Activated T-cell treated with anti-CD3 and anti-CD28 coated beads, Interleukin-2, amount 50 U/mL, for 48 hours (primary cell): Measurements from ENCODE around the gene PTPN14.

ENCODE experiments used
- DNase-seq, 2 experiments: peaks; one replicate each; pipeline ENCODE4 v3.0.0-alpha.2; 2020

PTPN14 gene

DNA sequence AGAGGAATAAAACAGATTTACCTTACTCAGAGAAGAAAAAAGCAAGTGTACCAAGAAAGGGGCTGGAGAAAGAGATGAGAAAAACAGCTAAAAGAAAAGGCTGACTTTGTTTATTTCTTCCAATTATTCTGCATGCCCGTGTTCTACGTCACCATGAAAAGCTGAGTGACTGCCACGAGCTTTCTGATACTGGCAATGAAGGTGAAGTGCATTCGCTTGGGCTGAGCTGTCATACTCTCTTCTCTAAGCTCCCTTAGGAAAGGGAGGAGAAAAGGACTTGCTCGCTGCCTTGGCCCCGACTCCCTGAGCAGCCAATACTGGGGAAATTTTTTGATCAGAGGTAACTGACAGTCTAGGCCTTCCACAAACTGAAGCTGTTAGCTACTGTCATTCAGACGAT, 165.1 kb downstream of the PTPN14 start:
- no peak for DNase-seq

DNA sequence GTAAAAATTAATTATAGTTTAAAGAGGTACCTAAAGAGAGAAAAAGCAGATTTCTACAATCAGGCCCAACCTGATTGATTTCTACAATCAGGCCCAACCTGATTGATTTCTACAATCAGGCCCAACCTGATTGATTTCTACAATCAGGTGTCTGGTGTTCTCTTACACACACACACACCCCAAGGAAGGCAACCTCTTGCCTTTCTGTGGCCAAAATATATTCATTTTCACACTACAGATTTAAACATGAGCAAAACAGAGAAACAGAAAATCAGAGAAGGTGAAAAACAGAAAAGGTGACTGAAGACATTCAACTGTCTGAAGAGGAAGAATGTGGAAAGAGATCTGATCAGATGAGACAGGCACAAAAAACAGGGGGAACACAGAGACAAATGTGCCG, 166.0 kb downstream of the PTPN14 start:
- DNase-seq: no peak

- no peak for DNase-seq
Measured at GRCh38 chr1:214384373-214385079, 166.9 kb downstream of the PTPN14 start.

DNA sequence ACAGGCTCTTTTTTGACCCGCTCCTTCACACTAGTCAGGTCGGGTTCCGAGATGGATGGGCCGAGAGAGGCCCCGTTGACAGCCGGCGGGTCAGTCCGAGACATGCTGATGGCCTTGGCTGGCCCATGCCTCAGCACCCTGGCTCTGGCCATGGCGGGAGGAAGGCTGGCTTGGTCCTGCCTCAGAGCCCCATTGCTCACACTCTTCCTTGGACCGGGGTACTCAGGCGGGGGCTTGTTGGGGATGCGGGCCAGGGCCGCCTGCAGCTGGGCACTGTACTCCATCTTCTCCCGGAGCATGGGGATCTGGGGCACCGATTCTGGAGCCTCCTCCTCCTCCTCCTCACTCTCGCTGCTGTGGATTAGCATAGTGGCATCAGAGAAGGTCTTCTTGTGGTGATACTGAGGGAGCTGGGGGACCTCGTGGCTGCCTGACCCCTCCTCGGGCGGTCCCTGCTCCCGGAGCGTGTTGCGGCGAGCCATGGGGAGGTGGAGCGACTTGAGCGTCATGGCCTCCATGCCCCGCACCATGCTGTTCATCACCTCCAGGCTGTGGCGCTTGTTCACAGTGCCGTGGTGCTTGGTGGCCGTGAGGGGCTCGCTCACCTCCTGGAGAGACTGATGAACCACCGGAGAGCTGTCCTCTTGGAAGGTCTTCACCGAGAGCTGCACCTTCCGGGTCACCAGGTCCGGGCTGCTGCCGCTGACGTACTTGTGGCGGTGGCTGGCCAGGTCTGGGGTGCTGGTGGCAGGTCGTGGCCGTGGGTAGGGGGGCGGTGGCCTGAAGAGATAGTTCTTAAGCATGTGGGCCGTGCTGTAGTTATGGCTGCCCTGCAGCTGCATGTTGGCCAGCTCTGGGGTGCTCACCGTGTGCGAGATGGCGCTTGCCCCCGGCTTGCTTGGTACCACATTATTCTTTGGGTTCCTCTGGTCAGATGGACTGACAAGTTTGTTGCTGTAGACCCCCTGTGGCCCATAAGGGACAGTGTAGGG, 167.7 kb downstream of the PTPN14 start:
- no peak for DNase-seq

DNA sequence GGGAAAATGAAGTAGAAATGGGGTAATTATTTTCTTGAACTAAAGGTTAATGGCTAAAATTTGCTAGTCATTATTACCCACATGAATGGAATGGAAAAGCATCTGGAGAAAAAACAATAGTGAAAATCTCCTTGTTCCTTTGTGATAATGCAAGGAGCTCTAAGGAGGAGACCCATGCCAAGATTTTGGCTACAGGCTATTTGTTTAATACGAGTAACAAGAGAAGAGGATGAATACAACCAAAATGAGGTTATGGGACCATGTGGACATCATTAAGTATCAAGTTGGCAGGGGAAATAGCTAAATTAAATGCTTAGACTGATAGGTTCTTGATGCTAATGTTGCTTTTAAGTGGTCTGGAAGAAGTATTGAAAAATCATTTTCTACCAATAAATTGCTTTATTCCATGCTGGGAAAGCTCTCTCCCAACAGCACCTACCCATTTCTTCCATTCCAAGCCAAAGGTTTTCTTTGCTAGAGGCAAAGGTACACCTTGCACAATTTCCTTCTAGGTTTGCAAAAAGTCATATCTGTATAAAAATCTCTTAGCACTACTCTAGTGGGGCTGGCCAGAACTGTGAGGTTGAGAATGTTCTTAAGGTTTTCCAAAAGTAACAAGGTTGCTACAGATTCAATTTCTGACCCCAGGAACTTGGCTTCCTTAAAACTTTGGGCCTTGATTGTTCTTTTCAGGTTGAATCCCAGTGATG, 170.3 kb downstream of the PTPN14 start:
- no peak for DNase-seq

- DNase-seq: no peak
Measured at GRCh38 chr1:214380396-214380795, 171.0 kb downstream of the PTPN14 start.

DNA sequence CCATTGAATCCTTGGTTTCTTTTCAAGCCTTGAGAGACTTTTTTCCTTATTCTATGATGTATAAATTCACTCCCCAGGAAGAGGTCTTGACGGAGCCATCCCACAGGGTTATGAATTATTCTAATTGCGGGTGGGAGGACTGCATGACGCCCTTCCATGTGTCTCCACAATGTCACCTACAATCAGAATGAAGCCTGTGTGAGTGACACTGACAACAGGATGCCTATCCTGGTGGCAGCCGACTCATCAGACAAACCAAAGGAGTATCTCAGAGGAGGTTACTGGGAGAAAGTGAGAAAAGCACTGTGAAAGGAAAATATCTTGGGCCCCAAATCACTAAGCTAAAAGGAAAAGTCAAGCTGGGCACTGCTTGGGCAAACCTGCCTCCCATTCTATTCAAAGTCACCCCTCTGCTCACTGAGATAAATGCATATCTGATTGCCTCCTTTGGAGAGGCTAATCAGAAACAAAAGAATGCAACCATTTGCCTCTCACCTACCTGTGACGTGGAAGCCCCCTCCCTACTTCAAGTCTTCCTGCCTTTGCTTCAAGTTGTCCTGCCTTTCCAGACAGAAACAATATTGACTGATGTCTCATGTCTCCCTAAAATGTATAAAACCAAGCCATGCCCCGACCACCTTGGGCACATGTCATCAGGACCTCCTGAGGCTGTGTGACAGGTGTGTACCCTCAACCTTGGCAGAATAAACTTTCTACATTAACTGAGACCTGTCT, 172.0 kb downstream of the PTPN14 start:
- no peak for DNase-seq

- DNase-seq: no peak
Measured at GRCh38 chr1:214378492-214378891, 172.9 kb downstream of the PTPN14 start.

- DNase-seq: no peak
Measured at GRCh38 chr1:214377886-214378285, 173.5 kb downstream of the PTPN14 start.

DNA sequence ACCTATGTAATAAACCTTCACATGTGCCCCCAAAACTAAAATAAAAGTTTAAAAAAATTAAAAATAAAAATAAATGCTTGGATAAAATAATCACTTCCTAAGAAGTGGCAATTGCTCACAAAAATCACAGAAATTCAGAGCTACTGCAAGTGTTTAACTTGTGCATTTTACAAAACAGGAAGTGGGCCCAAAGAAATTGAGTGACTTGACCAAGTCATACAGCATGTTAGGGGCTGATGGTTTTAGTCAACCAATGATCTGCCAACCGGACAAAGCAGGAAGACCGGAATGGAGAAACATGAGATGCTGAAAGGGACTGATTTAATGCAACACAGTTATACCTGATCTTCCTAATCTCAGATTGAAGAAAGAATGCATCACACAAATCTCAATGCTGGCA, 173.9 kb downstream of the PTPN14 start:
- DNase-seq: no peak

DNA sequence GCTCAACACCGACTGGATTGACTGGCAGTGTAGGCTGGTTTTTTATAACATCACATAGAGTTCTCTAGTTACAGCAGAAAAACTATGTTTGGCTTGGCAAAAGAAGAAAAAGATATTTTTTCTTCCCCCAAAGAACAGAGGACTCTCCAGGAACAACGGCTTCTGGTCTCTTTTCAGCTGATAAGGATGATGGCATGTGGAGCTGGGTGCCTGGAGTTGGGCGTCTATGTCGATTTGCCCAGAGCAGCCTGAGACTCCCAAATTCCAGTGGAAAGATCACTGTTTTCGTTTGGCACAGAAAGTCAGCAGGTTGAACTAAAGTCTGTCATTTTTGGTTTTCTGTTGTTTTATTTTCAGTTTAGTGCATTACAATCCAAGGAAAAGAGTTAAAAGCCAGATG, 179.3 kb downstream of the PTPN14 start:
- no peak for DNase-seq

GRCh38 chr1:214370615-214371014, 180.8 kb downstream of the PTPN14 start:
- no peak for DNase-seq

DNA sequence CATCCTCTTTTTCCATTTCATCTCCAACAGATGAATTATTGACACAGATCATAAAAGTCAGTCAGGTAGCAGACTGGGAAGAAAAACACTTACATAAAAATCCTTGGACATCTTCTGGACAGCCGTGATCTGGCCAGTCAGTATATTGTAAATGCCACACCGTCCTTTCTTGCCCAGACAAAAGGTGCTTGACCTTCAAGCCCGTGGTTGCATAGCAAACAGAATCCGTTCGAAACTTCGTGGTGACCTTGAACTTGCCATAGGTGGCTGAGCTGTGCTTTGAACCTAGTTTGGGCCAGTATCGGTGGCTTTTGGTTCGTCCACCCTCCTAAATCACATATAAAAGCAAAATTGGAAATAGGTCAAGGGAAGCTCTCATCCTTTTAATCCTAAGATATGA, 182.0 kb downstream of the PTPN14 start:
- DNase-seq: no peak

GRCh38 chr1:214367841-214368240, 183.6 kb downstream of the PTPN14 start:
- no peak for DNase-seq

- no peak for DNase-seq
Measured at GRCh38 chr1:214364786-214365295, 186.6 kb downstream of the PTPN14 start.

DNA sequence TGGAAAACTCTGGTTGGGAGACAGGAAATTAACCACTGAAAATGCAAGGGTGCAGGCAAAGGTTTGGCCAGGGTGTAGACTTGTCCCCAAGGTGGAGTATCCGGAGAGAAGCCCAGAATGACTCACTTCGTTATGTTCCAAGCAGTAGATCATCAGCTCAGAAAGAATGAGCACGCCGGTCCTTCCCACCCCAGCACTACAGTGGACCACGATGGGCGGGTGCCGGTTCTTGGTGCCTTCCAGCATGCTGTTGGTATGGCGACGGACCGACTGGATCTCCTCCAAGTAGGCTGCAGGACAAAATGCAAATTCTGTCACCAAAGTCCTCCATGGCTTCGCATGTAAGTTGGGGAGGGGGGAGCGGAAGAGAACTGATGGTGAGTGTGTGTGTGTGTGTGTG, 187.0 kb downstream of the PTPN14 start:
- DNase-seq: no peak

DNA sequence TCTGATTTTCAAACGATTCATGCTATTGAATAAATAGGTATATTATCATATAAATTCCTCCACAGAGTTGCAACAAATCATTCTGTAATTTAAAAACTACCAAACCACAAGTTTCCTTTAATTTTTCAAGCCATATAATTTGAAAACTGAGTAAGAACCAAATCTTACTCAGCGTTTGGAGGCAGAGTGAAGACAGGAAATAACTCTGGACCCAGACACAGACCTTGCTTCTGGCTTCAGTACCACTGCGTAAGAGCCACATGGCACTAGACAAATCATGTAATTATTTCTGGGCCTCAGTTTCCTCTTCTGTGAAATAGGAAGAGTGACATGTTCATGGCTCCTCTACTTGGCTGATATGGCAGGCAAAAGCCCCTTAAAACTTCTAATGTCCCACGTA, 188.0 kb downstream of the PTPN14 start:
- no peak for DNase-seq

GRCh38 chr1:214362188-214362882, 189.1 kb downstream of the PTPN14 start:
- DNase-seq: no peak

DNA sequence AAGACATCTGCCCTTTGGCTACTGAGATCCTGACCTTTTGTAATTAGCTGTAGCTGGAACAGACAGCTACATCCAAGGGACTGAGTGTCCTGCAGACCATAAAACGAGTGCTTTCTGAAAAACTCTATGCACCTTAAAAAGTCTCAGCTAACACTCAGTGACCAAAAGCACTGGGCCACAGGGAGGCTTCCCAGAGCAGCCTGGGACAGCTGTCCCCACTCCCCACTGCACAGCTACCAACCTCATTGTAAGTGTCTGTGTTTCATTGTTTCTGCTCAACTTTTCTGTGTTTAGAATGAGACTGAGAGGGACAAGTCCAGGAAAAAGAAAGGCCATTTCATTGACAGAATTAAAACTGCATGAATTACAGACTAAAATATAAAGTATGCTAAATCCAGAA, 189.8 kb downstream of the PTPN14 start:
- no peak for DNase-seq

DNA sequence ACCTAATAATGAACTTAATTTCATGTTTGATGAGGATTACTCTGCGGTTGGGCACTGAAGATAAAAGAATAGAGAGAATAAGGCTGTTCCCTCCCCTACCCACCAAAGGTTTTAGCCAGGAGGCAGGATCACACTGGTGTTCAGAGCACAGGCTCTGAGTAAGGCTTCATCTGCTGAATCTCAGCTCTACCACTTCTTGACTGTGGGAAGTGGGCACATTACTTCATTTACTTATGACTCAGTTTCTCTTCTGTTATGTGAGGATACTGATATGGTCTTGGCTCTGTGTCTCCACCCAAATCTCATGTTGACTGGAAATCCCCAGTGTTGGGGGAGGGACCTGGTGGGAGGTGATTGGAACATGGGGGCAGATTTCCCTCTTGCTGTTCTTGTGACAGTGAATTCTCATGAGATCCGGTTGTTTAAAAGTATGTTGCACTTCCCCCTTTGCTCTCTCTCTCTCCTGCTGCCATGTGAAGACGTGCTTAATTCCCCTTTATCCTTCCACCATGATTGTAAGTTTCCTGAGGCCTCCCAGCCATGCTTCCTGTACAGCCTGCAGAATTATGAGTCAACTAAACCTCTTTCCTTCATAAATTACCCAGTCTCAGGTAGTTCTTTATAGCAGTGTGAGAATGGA, 190.8 kb downstream of the PTPN14 start:
- DNase-seq: no peak

GRCh38 chr1:214360116-214360515, 191.3 kb downstream of the PTPN14 start:
- no peak for DNase-seq
